Kidney (tissue), 14 donors: ENCODE measurements around the gene NUP98. TPM values are rescaled to one million over a fixed set of nuclear protein-coding genes. Genes with fewer than 3 reads are reported as not detected.
A peak's percentile ranks its signal among the peaks of the same experiment; 100 is the strongest.

ENCODE experiments used
- DNase-seq, 5 donors: peaks; one replicate each; pipeline ENCODE4 v3.0.0-alpha.2; 2013 to 2020
- FAIRE-seq: peaks from 2 replicates; lab custom pipeline; 2012; peaks lifted over from hg19 to GRCh38; lab: Jason Lieb, UNC
- H3K27ac ChIP-seq, 2 donors: one replicate each; pipeline ENCODE4 v1.7.0; 2013; ENCODE audit warnings: low read depth in 2 of 2, low read length in 2 of 2, inconsistent platforms in 1 of 2
- H3K27me3 ChIP-seq: one replicate; pipeline ENCODE4 v1.7.1; 2013; ENCODE audit warnings: low read length, inconsistent platforms; ENCODE audit not compliant: control insufficient read depth, insufficient read depth
- H3K36me3 ChIP-seq, 3 donors: one replicate each; pipeline versions ENCODE4 v1.7.0 to v1.7.1; 2013; ENCODE audit warnings: low read length in 3 of 3, control low read depth in 1 of 3, inconsistent platforms in 1 of 3; ENCODE audit not compliant: insufficient read depth in 3 of 3, control insufficient read depth in 2 of 3
- H3K4me1 ChIP-seq, 3 donors: one replicate each; pipeline versions ENCODE4 v1.7.0 to v1.7.1; 2013; ENCODE audit warnings: low read length in 3 of 3, inconsistent platforms in 1 of 3, low read depth in 1 of 3; ENCODE audit not compliant: control insufficient read depth in 2 of 3, insufficient read depth in 2 of 3
- H3K4me3 ChIP-seq, 3 donors: one replicate each; pipeline versions ENCODE4 v1.7.0 to v1.8.1; 2013; ENCODE audit warnings: low read length in 3 of 3, control low read depth in 1 of 3, inconsistent platforms in 1 of 3
- H3K9ac ChIP-seq, 3 donors: one replicate each; pipeline versions ENCODE4 v1.7.0 to v1.7.1; 2013; ENCODE audit warnings: low read length in 3 of 3, control low read depth in 1 of 3, inconsistent platforms in 1 of 3
- H3K9me3 ChIP-seq, 3 donors: one replicate each; pipeline versions ENCODE4 v1.7.0 to v1.7.1; 2013; ENCODE audit warnings: low read length in 3 of 3, control low read depth in 1 of 3, inconsistent platforms in 1 of 3; ENCODE audit not compliant: control insufficient read depth in 2 of 3, insufficient read depth in 1 of 3
- CTCF ChIP-seq: IDR thresholded peaks from 3 replicates; pipeline ENCODE4 v1.5.1; 2012; ENCODE audit warnings: mild to moderate bottlenecking, moderate library complexity, borderline replicate concordance; ENCODE audit not compliant: insufficient read depth; ENCODE audit errors: extremely low read depth
- intact Hi-C: fragments of 100-400 bp; cut with DNase I; formaldehyde crosslinking; loops from one replicate; pipeline ENCODE4 v1.11.1; 2022
- polyA plus RNA-seq: library from polyadenylated mRNA; stranded (reverse); fragments of 350-450 nt; fragmentation: Illumina TruSeq; extraction: RNeasy Lipid Tissue Mini Kit (QIAGEN cat#74804); gene quantifications from one replicate; pipeline ENCODE4 v1.2.3, GENCODE V29; 2014; ENCODE audit warnings: low read depth, low replicate concordance; ENCODE audit not compliant: insufficient read depth
- total RNA-seq: library from RNA; stranded (reverse); fragmentation: NEBNext Ultra II Directional; extraction: Animal tissue kit (Norgen Biotek cat#: 25700); gene quantifications from one replicate; pipeline ENCODE4 v1.2.1, GENCODE V29; 2021
- donor health status: control.
- donor health status: control.
- donor health status: control.
- donor health status: control.
- donor health status: control.
- donor health status: DM: yes; HTN: yes; CAD: no.
- donor health status: Normal renal cell carcinoma (clear cell type).

NUP98 gene
- total and polyA plus RNA-seq, 2 donors from 2014 or later, result 23.8 to 67.6 TPM

GRCh38 chr11:3824714-3825472, 27.5 kb upstream of the NUP98 start:
- FAIRE-seq, result no peak
- H3K27me3 ChIP-seq, result no peaks in the 10 kb centered on the region
- H3K27ac ChIP-seq, result no peak overlapping the region
- no peaks in the 10 kb centered on the region for H3K9me3 ChIP-seq
- TF ChIP-seq CTCF, result peak; percentile 53
- no peaks in the 10 kb centered on the region for H3K4me1 ChIP-seq
- H3K36me3 ChIP-seq, result peaks cover 0 to 7% (median 6%) of the 10 kb centered on the region in 3 donors
- intact Hi-C loops, result no loop called here
- DNase-seq, result peak in 3 of 5 donors; percentile 27 to 47 (median 31)
- H3K4me3 ChIP-seq, result no peak overlapping the region
- no peak overlapping the region for H3K9ac ChIP-seq

- Histone ChIP-seq H3K4me3 (no peak overlapping the region), H3K4me1 (no peaks in the 10 kb centered on the region), H3K9me3 (no peaks in the 10 kb centered on the region), H3K27ac (no peak overlapping the region), H3K27me3 (no peaks in the 10 kb centered on the region), H3K36me3 (peaks cover 0 to 7% (median 6%) of the 10 kb centered on the region in 3 donors), H3K9ac (no peak overlapping the region)
- intact Hi-C loops, result no loop called here
- TF ChIP-seq CTCF, result no peak
- FAIRE-seq, result no peak
- no peak for DNase-seq
Observed at GRCh38 chr11:3823762-3824506, 26.6 kb upstream of the NUP98 start.

- Histone ChIP-seq H3K4me1 (no peaks in the 10 kb centered on the region), H3K27me3 (no peaks in the 10 kb centered on the region), H3K27ac (no peak overlapping the region), H3K4me3 (no peak overlapping the region), H3K9me3 (no peaks in the 10 kb centered on the region), H3K36me3 (peaks cover 0 to 7% (median 6%) of the 10 kb centered on the region in 3 donors), H3K9ac (no peak overlapping the region)
- DNase-seq (no peak), FAIRE-seq (no peak)
- intact Hi-C loops, result no loop called here
- no peak for TF ChIP-seq CTCF
Observed at GRCh38 chr11:3823303-3823702, 25.9 kb upstream of the NUP98 start.
